ENCODE data around the gene CDKN2B-AS1. TPM values are rescaled to one million over a fixed set of nuclear protein-coding genes. Genes with fewer than 3 reads are reported as not detected.

CDKN2B-AS1 gene
- total RNA-seq, 1 donor from 2014 or later = not detected

- Histone ChIP-seq H3K27me3 (no peaks in the 10 kb centered on the region), H3K27ac (no peak overlapping the region), H3K36me3 (no peaks in the 10 kb centered on the region), H3K4me3 (no peak overlapping the region), H3K9me3 (no peaks in the 10 kb centered on the region), H3K4me1 (no peaks in the 10 kb centered on the region)
- DNase-seq (ENCODE audit: low spot score in 2 of 2) = no peak
- intact Hi-C loops (cut with DNase I) = no loop called here
- TF ChIP-seq, protein P1, sequence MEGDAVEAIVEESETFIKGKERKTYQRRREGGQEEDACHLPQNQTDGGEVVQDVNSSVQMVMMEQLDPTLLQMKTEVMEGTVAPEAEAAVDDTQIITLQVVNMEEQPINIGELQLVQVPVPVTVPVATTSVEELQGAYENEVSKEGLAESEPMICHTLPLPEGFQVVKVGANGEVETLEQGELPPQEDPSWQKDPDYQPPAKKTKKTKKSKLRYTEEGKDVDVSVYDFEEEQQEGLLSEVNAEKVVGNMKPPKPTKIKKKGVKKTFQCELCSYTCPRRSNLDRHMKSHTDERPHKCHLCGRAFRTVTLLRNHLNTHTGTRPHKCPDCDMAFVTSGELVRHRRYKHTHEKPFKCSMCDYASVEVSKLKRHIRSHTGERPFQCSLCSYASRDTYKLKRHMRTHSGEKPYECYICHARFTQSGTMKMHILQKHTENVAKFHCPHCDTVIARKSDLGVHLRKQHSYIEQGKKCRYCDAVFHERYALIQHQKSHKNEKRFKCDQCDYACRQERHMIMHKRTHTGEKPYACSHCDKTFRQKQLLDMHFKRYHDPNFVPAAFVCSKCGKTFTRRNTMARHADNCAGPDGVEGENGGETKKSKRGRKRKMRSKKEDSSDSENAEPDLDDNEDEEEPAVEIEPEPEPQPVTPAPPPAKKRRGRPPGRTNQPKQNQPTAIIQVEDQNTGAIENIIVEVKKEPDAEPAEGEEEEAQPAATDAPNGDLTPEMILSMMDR (IDR thresholded peaks at IDR 0.05) = no peak
Measured at GRCh38 chr9:22141908-22142307, 147.3 kb downstream of the CDKN2B-AS1 start.

- no peak overlapping the region for H3K4me3 ChIP-seq
- TF ChIP-seq, protein P1 (IDR thresholded peaks at IDR 0.05) = no peak
- no peak overlapping the region for H3K27ac ChIP-seq
- H3K9me3 ChIP-seq = no peaks in the 10 kb centered on the region
- H3K4me1 ChIP-seq = no peaks in the 10 kb centered on the region
- intact Hi-C loops (cut with DNase I) = no loop called here
- DNase-seq (ENCODE audit: low spot score in 2 of 2) = no peak
- H3K36me3 ChIP-seq = no peaks in the 10 kb centered on the region
- no peaks in the 10 kb centered on the region for H3K27me3 ChIP-seq
Measured at GRCh38 chr9:22142671-22143070, 148.1 kb downstream of the CDKN2B-AS1 start.

GRCh38 chr9:22143799-22144625, 149.4 kb downstream of the CDKN2B-AS1 start:
- Histone ChIP-seq H3K27me3 (no peaks in the 10 kb centered on the region), H3K9me3 (no peaks in the 10 kb centered on the region), H3K36me3 (no peaks in the 10 kb centered on the region), H3K27ac (no peak overlapping the region), H3K4me3 (no peak overlapping the region), H3K4me1 (no peaks in the 10 kb centered on the region)
- intact Hi-C loops (cut with DNase I) = no loop called here
- DNase-seq (ENCODE audit: low spot score in 2 of 2) = no peak
- TF ChIP-seq, protein P1 (IDR thresholded peaks at IDR 0.05) = no peak

- TF ChIP-seq, protein P1 (IDR thresholded peaks at IDR 0.05) = no peak
Measured at GRCh38 chr9:22146604-22147003, 152.0 kb downstream of the CDKN2B-AS1 start.

GRCh38 chr9:22147813-22148527, 153.4 kb downstream of the CDKN2B-AS1 start:
- H3K4me3 ChIP-seq = no peak overlapping the region
- H3K27me3 ChIP-seq = no peaks in the 10 kb centered on the region
- TF ChIP-seq, protein P1 (IDR thresholded peaks at IDR 0.05) = no peak
- intact Hi-C loops (cut with DNase I) = no loop called here
- no peaks in the 10 kb centered on the region for H3K9me3 ChIP-seq
- H3K4me1 ChIP-seq = no peaks in the 10 kb centered on the region
- no peak for DNase-seq (ENCODE audit: low spot score in 2 of 2)
- no peaks in the 10 kb centered on the region for H3K36me3 ChIP-seq
- no peak overlapping the region for H3K27ac ChIP-seq

More at GRCh38 chr9:22146604-22147003, 152.0 kb downstream of the CDKN2B-AS1 start:
- no peaks in the 10 kb centered on the region for H3K4me1 ChIP-seq
- no peaks in the 10 kb centered on the region for H3K27me3 ChIP-seq
- H3K36me3 ChIP-seq = no peaks in the 10 kb centered on the region
- intact Hi-C loops (cut with DNase I) = no loop called here
- no peaks in the 10 kb centered on the region for H3K9me3 ChIP-seq
- H3K27ac ChIP-seq = no peak overlapping the region
- no peak for DNase-seq (ENCODE audit: low spot score in 2 of 2)
- H3K4me3 ChIP-seq = no peak overlapping the region
